GM18511 (cell line): ENCODE results near the gene SPSB1.
A peak's percentile ranks its signal among the peaks of the same experiment; 100 is the strongest.
"Not testable (repeated sequence)": the region's sequence is repeated elsewhere in the genome, so short reads cannot be mapped to it uniquely, and the experiment has no call there.

ENCODE experiments used
- ATAC-seq: cut with Tn5 transposase; IDR thresholded peaks from one replicate; pipeline ENCODE4 v1.9.1; 2021; ENCODE audit warnings: mild to moderate bottlenecking, moderate library complexity; ENCODE audit not compliant: unreplicated experiment

SPSB1 gene

GRCh38 chr1:9385392-9385791 lies 92.7 kb downstream of the SPSB1 start:
- not testable (repeated sequence) for ATAC-seq

GRCh38 chr1:9385801-9386573 lies 93.3 kb downstream of the SPSB1 start:
- ATAC-seq: no peak

GRCh38 chr1:9388335-9389180 lies 95.9 kb downstream of the SPSB1 start:
- no peak for ATAC-seq

DNA sequence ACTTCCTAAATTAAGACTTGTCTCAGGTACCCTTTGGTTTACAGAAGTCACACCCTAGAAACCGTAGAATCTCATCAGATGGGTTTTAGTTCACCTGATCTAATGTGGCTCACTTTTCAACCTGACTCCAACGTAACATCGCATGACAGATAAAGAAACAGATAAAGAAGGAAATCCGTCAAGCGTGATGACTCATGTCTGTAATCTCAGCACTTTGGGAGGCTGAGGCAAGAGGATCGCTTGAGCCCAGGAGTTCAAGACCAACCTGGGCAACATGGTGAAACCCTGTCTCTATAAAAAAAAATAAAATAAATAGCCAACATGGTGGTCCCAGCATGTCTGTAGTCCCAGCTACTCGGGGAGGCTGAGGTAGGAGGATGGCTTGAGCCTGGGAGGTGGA lies 97.3 kb downstream of the SPSB1 start:
- ATAC-seq: no peak

GRCh38 chr1:9391620-9392019 lies 98.9 kb downstream of the SPSB1 start:
- ATAC-seq: no peak

- no peak for ATAC-seq
Observed at GRCh38 chr1:9394010-9394409, 101.3 kb downstream of the SPSB1 start.

- no peak for ATAC-seq
Observed at GRCh38 chr1:9395018-9395417, 102.3 kb downstream of the SPSB1 start.

DNA sequence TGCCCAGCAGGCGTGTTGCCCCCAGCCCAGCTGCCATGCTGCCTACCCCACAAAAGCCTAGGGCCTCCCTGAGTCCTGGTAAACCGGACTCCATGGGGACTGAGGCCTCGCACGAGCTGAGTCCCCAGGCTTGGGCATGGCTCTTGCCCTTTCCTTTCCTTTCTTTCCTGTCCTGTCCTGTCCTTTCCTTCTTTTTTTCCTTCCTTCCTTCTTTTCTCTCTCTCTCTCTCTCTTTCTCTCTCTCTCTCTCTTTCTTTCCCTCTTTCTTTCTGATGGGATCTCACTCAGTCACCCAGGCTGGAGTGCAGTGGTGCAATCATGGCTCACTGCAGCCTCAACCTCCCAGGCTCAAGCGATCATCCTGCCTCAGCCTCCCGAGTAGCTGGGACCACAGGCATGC lies 104.4 kb downstream of the SPSB1 start:
- ATAC-seq: no peak

DNA sequence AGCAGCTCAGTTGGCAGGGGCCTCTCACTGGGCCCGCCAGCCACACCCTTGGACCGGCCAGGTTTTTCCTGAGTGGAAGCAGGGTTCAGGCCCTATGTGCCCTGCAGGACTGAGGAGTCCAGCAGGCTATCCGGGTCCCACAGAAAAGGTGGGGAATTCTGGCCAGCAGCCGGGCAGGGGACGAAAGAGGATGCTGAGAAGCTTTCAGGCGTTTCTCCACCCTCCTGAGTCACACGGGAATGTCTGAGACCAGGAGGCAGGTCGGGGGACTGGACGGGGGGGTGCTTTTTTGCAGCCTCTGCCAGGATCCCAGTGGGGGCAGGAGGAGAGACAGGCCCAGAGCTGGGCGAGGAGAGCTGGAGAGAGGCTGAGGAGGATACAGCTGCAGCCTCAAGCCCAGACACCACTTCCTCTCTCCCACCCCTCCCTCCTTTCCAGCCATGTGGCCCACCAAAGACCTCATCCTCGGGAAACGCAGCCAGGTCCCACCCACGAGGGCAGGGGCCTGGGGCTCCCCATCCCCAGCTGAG lies 105.4 kb downstream of the SPSB1 start:
- ATAC-seq: no peak

GRCh38 chr1:9399510-9400424 lies 107.1 kb downstream of the SPSB1 start:
- no peak for ATAC-seq

DNA sequence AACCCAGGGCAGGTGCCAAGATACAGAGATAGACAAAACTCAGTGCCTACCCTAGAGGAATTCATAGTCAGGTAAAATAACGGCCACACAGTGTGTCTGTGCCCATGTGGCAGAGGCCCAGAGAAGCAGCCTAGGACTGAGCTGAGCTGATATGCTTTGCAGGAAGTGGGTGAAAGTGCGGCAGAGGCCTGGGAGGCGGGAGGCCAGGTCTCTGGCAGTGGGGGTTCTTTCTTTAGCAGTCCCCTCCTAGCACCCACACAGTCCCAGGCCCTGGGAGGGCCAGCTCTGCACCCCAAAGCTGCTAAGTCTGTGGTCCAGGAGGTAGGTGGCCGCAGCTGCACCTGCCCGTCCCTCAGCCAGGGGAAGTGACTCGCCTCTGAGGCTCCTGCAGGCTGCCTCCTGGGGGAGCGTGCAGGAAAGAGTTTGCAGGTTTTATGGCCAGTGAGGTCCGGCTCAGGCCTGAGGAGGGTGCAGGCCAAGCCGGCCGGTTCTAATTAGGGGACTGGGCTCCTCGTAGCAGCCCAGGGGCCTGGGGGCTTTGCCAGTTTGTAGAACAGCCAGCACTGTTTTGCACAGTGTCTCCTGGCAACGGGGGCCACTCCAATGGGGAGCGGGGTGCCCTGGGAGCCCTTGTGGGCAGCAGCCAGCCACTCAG lies 107.9 kb downstream of the SPSB1 start:
- no peak for ATAC-seq

DNA sequence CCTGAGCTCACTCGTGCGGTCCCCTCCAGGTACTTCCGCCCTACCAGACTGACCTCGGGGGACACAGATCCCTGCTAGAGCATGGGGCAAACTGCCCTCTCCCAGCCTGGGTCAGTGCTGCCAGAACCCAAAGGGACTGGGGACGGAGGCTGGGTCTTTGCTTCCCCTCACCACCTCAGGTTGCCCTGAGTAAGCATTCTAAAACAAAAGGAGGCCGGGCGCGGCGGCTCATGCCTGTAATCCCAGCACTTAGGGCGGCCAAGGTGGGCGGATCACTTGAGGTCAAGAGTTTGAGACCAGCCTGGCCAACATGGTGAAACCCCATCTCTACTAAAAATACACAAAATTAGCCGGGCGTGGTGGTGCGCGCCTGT lies 108.4 kb downstream of the SPSB1 start:
- ATAC-seq: no peak

GRCh38 chr1:9402256-9402616 lies 109.5 kb downstream of the SPSB1 start:
- ATAC-seq: no peak

- no peak for ATAC-seq
Observed at GRCh38 chr1:9402717-9403225, 110.1 kb downstream of the SPSB1 start.

DNA sequence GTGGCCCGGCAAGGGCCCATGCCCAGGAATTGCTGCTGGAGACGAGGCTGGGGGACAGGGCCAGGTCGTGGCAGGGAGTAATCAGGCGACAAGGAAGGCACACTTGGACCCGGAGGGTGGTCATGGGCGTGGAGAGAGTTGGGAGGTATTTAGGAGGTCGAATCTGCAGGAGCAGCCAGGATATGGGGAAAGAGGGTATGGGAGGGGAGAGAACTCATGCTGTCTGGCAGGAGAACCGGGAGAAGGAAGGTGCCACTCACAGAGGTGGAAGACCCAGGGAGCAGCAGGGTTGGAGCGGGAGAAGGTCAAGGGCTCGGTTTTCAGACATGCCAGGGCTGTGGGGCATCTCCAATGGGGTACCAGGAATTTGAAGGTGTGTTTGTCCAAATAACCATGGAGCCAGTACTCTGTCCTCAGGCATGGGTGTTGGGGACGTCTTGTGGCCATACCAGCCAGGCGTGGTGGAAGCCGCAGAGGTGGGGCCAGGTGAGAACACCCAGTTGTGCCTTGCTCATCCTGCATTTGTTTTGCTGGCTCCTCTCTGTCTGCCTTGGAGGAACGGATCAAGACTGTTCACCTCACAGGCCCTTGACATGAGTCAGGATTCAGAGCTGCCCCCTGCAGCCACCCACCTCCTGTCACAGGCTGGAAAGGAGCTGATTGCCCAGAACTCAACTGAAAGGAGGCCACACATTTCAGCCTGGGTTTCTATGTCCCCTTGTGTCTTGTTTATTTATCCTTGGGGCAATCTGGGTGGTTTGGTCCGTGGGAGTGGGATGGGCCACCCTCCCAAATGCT lies 111.6 kb downstream of the SPSB1 start:
- no peak for ATAC-seq

- no peak for ATAC-seq
Observed at GRCh38 chr1:9406111-9406510, 113.4 kb downstream of the SPSB1 start.

DNA sequence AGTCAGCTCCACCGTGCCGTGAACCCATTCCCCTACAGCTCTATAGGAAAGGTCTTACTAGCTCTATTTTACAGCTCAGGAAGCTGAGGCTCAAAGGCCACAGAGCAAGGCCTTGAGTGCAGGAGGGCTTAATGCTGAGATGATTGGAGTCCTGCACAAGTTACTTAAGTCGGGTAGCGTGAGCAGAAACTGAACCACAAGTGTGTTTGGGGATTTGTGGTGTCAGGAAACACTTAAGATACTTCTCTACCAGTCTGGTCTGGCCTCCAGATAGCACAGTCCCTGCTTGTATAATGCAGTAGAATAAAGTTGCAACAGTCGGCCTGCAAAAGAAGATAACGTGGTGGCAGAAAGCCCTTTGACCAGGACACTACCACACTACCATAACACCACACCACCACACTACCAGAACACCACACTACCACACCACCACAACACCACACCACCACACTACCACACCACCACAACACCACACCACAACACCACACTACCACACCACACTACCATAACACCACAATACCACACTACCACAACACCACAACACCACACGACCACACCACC lies 118.1 kb downstream of the SPSB1 start:
- ATAC-seq: no peak

GRCh38 chr1:9413071-9413876 lies 120.6 kb downstream of the SPSB1 start:
- peak; percentile 85 for ATAC-seq
